ENCODE data around the gene TJP1. TPM values are rescaled to one million over a fixed set of nuclear protein-coding genes. Genes with fewer than 3 reads are reported as not detected.
"Not testable (repeated sequence)": the region's sequence is repeated elsewhere in the genome, so short reads cannot be mapped to it uniquely, and the experiment has no call there.

Gene TJP1
- total RNA-seq, 1 donor from 2014 or later: not detected

DNA sequence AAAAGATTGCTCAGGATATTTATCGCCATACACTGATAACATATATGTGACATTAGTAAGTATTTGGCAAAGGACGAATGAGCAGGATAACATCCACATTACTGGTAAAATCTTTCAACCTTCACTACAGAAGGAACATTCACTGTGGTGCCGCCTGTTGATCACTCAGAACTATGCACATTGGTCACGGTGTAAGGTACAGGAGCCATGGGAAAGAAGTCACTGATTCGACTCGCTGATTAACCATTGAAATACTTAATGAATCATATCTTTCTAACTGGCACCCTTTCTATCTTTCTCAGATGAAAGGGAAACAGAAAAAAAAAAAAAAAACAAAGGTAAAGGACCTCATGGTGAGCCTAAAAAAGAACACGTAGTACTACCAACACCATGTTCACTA, 68.8 kb downstream of the TJP1 start:
- Mint-ChIP-seq H3K9me3 (no peaks in the 10 kb centered on the region), H3K27ac (no peak overlapping the region), H3K4me3 (no peak overlapping the region), H3K27me3 (ENCODE audit: insufficient read depth) (no peaks in the 10 kb centered on the region), H3K4me1 (ENCODE audit: low read depth) (no peaks in the 10 kb centered on the region), H3K36me3 (ENCODE audit: low read depth) (no peaks in the 10 kb centered on the region)
- no peak for DNase-seq (ENCODE audit: low spot score)
- intact Hi-C loops (cut with micrococcal nuclease): no loop called here

DNA sequence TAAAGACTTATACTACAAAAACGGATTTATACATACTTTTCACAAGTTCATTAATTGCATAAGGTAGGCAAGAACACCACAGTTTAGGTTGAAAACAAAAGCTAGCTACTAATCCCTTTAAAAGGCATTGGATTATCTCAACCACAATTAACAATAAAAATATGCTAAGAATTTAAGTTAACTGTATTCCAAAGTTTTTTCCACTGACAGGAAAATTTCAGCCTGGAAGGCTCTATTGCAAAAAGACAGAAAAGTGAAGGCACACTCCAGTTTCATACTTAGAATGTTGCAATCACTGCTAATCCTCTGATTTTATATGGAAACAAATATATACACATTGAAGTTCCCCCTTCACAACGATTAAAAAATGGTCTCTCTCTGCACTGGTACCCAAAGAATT, 71.5 kb downstream of the TJP1 start:
- Mint-ChIP-seq H3K4me1 (ENCODE audit: low read depth) (no peaks in the 10 kb centered on the region), H3K27ac (no peak overlapping the region), H3K4me3 (no peak overlapping the region), H3K9me3 (no peaks in the 10 kb centered on the region), H3K27me3 (ENCODE audit: insufficient read depth) (no peaks in the 10 kb centered on the region), H3K36me3 (ENCODE audit: low read depth) (no peaks in the 10 kb centered on the region)
- intact Hi-C loops (cut with micrococcal nuclease): no loop called here
- DNase-seq (ENCODE audit: low spot score): no peak

DNA sequence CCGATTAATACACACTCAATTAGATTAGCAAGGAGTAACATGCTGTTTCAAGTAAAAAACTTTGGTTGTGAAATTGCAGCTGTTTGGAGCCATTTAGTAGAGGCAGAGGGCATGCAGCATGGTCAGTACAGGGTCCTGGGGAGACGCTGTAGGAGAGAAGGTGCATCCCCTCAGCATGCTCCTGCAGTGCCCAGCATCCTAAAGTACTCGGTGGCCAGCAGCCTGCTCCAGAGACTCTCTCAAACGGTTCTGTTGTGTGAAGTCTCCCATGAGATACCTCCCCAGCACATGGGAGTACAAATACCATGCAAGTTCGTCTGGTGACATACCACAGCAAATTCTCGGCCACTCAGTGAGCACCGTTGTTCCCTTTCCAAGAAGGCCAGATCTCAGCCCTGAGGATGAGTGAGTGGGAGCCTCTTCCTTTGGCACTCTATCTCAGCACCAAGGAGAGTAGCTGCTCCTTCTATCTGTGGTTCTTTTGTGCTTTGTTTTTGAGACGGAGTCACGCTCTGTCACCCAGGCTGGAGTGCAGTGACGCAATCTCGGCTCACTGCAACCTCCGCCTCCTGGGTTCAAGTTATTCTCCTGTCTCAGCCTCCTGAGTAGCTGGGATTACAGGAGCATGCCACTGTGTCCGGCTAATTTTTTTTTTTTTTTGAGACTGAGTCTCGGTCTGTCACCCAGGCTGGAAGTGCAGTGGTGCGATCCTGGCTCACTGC, 72.7 kb downstream of the TJP1 start:
- DNase-seq (ENCODE audit: low spot score): no peak
- no peaks in the 10 kb centered on the region for H3K36me3 Mint-ChIP-seq (ENCODE audit: low read depth)
- H3K4me1 Mint-ChIP-seq (ENCODE audit: low read depth): no peaks in the 10 kb centered on the region
- H3K4me3 Mint-ChIP-seq: no peak overlapping the region
- intact Hi-C loops (cut with micrococcal nuclease): no loop called here
- H3K27ac Mint-ChIP-seq: no peak overlapping the region
- no peaks in the 10 kb centered on the region for H3K9me3 Mint-ChIP-seq
- H3K27me3 Mint-ChIP-seq (ENCODE audit: insufficient read depth): no peaks in the 10 kb centered on the region

DNA sequence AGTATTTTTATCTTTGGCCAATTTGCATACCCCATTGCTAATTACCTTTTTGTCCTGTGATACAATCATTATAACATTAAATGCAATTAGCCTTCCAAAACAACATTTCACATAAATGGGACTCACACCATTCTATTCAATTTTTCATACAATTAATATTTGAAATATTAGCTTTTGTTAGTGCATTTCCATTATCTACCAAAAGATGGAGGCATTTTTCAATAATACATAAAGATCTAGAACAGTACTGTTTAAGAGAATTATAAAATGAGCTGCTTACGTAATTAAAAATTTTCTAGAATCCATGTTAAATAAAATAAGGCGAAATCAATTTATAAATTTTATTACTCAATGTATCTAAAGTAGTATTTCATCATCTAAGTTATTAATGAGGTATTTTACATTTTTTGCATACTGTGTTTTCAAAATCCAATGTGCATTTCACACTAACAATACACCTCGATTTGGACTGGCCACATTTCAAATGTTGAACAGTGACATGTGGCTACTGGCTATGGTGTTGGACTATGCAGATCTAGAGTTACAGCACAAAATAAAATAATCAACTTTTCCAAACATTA, 74.3 kb downstream of the TJP1 start:
- intact Hi-C loops (cut with micrococcal nuclease): no loop called here
- Mint-ChIP-seq H3K36me3 (ENCODE audit: low read depth) (no peaks in the 10 kb centered on the region), H3K27ac (no peak overlapping the region), H3K27me3 (ENCODE audit: insufficient read depth) (peaks cover 3% of the 10 kb centered on the region), H3K4me3 (no peak overlapping the region), H3K9me3 (no peaks in the 10 kb centered on the region), H3K4me1 (ENCODE audit: low read depth) (no peaks in the 10 kb centered on the region)
- no peak for DNase-seq (ENCODE audit: low spot score)

DNA sequence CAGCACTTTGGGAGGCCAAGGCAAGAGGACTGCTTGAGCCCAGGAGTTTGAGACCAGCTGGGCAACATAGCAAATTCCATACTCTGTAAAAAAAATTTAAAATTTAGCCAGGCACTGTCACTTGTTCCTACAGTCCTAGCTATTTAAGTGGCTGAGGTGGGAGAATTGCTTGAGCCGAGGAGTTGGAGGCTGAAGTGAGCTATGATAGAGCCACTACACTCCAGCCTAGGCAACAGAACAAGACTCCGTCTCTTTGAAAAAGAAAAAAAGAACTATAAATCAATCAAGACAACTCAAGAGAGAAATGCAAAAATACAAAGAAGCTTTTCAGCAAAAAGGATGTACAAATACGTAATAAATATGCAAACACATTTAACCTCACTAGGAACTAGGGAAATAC, 78.8 kb downstream of the TJP1 start:
- intact Hi-C loops (cut with micrococcal nuclease): no loop called here
- no peaks in the 10 kb centered on the region for H3K9me3 Mint-ChIP-seq
- H3K27ac Mint-ChIP-seq: no peak overlapping the region
- no peaks in the 10 kb centered on the region for H3K36me3 Mint-ChIP-seq (ENCODE audit: low read depth)
- DNase-seq (ENCODE audit: low spot score): no peak
- H3K4me3 Mint-ChIP-seq: no peak overlapping the region
- H3K4me1 Mint-ChIP-seq (ENCODE audit: low read depth): no peaks in the 10 kb centered on the region
- peaks cover 6% of the 10 kb centered on the region for H3K27me3 Mint-ChIP-seq (ENCODE audit: insufficient read depth)

DNA sequence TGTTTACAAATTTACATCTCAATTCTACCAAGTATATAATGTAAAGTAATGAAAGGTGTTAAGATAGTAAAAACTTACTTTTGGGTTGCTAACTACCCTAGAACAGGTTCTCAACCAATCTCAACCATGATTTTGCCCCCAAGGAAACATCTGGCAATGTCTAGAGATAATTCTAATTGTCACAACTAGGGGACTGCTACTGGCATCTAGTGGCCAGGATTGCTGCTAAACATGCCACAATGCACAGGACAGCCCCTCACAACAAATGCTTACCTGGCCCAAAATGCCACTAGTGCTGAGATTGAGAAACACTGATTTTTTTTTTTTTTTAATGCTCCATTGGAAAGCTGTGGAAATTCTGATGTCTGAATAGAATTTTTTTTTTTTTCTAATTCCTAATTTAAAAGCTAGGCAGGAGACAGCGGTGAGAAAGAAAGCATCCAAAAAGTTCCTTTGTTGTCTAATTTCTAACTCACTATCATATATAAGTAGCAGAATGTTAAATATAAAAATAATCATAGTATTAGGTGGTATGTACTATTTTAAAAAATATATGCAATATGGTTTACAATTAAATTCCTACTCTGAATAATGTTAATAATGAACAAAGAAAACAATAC, 81.5 kb downstream of the TJP1 start:
- intact Hi-C loops (cut with micrococcal nuclease): no loop called here
- peaks cover 10% of the 10 kb centered on the region for H3K4me1 Mint-ChIP-seq (ENCODE audit: low read depth)
- H3K9me3 Mint-ChIP-seq: no peaks in the 10 kb centered on the region
- no peak for DNase-seq (ENCODE audit: low spot score)
- no peak overlapping the region for H3K27ac Mint-ChIP-seq
- no peaks in the 10 kb centered on the region for H3K36me3 Mint-ChIP-seq (ENCODE audit: low read depth)
- H3K27me3 Mint-ChIP-seq (ENCODE audit: insufficient read depth): peaks cover 6% of the 10 kb centered on the region
- H3K4me3 Mint-ChIP-seq: no peak overlapping the region

DNA sequence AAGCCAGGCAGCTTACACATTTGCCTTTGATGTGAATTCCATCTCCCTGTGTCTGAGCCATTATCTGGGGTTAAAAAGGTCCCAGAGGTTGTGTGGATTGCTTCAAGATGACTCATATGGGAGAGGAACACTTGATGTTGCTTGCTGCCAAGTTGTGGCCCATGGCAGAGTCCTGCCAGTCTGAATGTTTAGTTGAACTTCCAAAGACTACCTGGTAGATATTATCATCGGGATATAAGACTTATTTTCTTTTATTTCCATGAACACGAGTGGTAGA, 85.6 kb downstream of the TJP1 start:
- Mint-ChIP-seq H3K36me3 (ENCODE audit: low read depth) (no peaks in the 10 kb centered on the region), H3K27ac (no peak overlapping the region), H3K4me1 (ENCODE audit: low read depth) (peaks cover 15% of the 10 kb centered on the region), H3K27me3 (ENCODE audit: insufficient read depth) (no peaks in the 10 kb centered on the region), H3K9me3 (no peaks in the 10 kb centered on the region), H3K4me3 (no peak overlapping the region)
- intact Hi-C loops (cut with micrococcal nuclease): no loop called here
- DNase-seq (ENCODE audit: low spot score): no peak

DNA sequence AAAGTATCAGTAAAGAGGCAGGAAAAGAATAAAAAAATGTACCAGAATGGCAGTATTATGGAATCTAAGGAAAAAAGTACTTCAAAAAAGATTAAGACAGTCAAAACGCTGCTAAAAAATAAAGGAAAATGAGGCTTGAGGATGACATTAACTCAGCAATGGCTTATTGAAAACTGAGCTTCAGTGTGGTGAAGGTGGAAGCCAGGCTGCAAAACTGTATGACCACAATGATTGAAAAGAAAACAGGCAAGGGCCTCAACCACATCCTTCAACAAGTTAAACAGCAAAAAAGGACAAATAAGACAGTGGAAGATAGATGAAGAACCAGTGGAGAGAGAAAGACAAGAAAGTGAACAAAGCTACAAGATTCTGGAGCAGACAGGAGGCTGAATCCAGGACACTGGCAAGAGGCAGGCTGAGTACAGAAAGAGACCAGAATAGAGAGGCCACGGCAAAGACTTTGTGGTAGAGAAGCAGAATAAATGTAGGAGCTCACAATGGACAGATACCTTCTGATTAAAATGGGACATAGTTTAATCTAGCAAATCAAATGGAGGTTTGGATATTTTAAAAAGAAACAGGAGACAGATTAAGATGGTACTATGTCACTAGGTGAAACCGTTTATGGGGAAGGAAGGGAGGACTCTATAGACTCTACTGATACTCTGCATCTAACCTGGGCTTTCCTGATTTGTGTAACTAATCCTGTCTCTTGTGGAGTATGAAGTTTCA, 86.1 kb downstream of the TJP1 start:
- H3K9me3 Mint-ChIP-seq: no peaks in the 10 kb centered on the region
- H3K4me3 Mint-ChIP-seq: no peak overlapping the region
- no peaks in the 10 kb centered on the region for H3K27me3 Mint-ChIP-seq (ENCODE audit: insufficient read depth)
- H3K27ac Mint-ChIP-seq: peak overlapping the region; percentile 1
- intact Hi-C loops (cut with micrococcal nuclease): no loop called here
- peaks cover 15% of the 10 kb centered on the region for H3K4me1 Mint-ChIP-seq (ENCODE audit: low read depth)
- H3K36me3 Mint-ChIP-seq (ENCODE audit: low read depth): no peaks in the 10 kb centered on the region
- DNase-seq (ENCODE audit: low spot score): peak; percentile 1

DNA sequence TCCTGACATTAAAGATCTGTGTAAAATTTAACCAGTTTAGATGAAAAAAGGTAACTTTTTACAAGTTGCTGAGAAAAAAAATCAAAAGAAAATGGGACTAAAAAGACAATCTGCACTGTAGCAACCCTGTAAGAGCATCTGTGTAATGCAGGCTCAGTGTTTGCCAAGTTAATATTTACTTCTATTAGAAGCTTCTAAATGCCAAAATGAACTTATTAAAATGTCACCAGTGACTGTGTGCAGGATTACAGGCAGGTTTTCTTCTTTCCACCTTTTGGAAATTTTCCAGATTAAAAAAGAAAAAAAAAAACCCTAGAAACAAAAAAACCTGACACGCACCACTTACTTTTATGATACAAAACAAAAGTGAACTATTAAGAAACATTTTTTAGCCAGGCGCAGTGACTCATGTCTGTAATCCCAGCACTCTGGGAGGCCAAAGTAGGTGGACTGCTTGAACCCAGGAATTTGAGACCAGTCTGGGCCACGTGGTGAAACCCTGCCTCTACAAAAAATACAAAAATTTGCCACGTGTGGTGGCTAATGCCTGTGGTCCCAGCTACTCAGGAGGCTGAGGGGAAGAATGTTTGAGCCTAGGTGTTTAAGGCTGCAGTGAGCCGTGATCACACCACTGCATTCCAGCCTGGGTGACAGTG, 87.2 kb downstream of the TJP1 start:
- no peaks in the 10 kb centered on the region for H3K27me3 Mint-ChIP-seq (ENCODE audit: insufficient read depth)
- no peak overlapping the region for H3K4me3 Mint-ChIP-seq
- H3K9me3 Mint-ChIP-seq: no peaks in the 10 kb centered on the region
- no peak overlapping the region for H3K27ac Mint-ChIP-seq
- H3K4me1 Mint-ChIP-seq (ENCODE audit: low read depth): peaks cover 15% of the 10 kb centered on the region
- no peak for DNase-seq (ENCODE audit: low spot score)
- intact Hi-C loops (cut with micrococcal nuclease): no loop called here
- H3K36me3 Mint-ChIP-seq (ENCODE audit: low read depth): no peaks in the 10 kb centered on the region

DNA sequence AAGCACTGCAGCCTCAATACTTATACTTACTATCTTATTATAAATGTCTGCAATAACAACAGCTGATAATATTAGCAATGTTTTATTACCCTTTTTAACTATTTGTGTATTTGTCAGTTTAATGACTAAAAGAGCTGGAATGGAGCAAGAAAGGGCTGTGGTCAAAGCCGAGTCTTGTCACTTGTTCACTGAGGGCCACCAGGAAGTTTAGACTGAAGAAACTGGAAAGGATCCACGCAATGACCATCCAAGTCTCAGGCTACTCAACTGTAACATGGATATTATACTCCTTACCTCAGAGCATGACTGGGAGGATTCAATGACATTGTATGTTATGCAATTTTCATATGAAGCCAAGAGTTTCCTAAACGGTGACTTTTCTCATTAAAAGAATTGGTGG, 90.4 kb downstream of the TJP1 start:
- Mint-ChIP-seq H3K4me1 (ENCODE audit: low read depth) (peaks cover 15% of the 10 kb centered on the region), H3K27me3 (ENCODE audit: insufficient read depth) (no peaks in the 10 kb centered on the region), H3K9me3 (no peaks in the 10 kb centered on the region), H3K36me3 (ENCODE audit: low read depth) (no peaks in the 10 kb centered on the region), H3K4me3 (no peak overlapping the region), H3K27ac (no peak overlapping the region)
- intact Hi-C loops (cut with micrococcal nuclease): no loop called here
- no peak for DNase-seq (ENCODE audit: low spot score)

DNA sequence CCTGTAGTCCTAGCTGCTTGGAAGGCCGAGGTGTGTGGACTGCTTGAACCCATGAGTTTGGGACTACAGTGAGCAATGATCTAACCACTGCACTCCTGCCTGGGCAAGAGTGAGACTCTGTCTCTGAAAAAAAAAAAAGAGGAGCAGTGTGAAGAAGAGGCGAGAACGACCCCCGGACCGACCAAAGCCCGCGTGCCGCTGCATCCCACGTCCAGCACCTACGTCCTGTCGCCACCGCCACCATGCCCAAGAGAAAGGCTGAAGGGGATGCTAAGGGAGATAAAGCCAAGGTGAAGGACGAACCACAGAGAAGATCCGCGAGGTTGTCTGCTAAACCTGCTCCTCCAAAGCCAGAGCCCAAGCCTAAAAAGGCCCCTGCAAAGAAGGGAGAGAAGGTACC, 91.8 kb downstream of the TJP1 start:
- intact Hi-C loops (cut with micrococcal nuclease); H3K4me1 Mint-ChIP-seq (ENCODE audit: low read depth); H3K9me3 Mint-ChIP-seq; H3K27ac Mint-ChIP-seq; H3K27me3 Mint-ChIP-seq (ENCODE audit: insufficient read depth); H3K4me3 Mint-ChIP-seq; DNase-seq (ENCODE audit: low spot score); H3K36me3 Mint-ChIP-seq (ENCODE audit: low read depth): not testable (repeated sequence)

DNA sequence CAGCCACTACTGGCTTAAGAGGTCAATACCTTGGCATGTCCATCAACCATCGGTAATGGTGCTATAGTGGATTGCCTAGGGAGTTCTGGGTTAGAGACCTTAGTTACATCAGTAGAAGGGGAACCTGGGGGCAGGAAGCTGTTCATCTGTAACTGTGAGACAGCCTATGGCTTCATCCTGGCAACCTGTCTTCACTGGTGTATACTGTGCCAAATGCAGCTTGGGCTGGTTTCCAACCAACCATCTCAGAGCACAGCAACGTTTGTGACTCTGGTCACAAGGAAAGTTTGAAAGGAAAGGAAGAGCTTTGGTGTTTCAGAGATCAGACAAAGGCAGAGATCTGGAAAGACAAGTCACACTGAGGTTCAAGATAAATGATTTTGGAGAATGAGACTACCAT, 93.8 kb downstream of the TJP1 start:
- intact Hi-C loops (cut with micrococcal nuclease): no loop called here
- Mint-ChIP-seq H3K4me1 (ENCODE audit: low read depth) (no peaks in the 10 kb centered on the region), H3K36me3 (ENCODE audit: low read depth) (no peaks in the 10 kb centered on the region), H3K9me3 (peaks cover 1% of the 10 kb centered on the region), H3K4me3 (no peak overlapping the region), H3K27me3 (ENCODE audit: insufficient read depth) (peaks cover 2% of the 10 kb centered on the region), H3K27ac (no peak overlapping the region)
- DNase-seq (ENCODE audit: low spot score): no peak

DNA sequence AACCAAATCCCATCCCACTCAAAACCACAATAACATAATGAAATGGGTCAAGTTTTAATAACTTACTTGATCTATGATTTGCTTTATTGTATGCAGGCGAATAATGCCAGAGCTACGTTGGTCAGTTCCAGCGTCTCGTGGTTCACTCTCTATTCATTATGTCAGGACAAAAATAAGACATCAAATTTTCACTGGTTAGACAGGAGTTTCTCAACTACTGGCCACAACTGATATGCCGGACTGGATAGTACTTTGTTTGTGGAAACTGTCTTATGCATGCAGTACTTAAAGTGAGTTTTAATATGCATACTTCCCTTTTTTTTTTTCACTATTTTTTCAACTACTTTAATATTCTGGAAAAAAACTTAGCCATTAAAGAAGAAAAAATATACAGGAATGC, 94.4 kb downstream of the TJP1 start:
- Mint-ChIP-seq H3K27ac (no peak overlapping the region), H3K36me3 (ENCODE audit: low read depth) (no peaks in the 10 kb centered on the region), H3K4me1 (ENCODE audit: low read depth) (no peaks in the 10 kb centered on the region), H3K27me3 (ENCODE audit: insufficient read depth) (peaks cover 2% of the 10 kb centered on the region), H3K9me3 (peaks cover 7% of the 10 kb centered on the region), H3K4me3 (no peak overlapping the region)
- DNase-seq (ENCODE audit: low spot score): no peak
- intact Hi-C loops (cut with micrococcal nuclease): no loop called here
